GM21717 (cell line): ENCODE measurements around the gene EID1.

Experiments used
- ATAC-seq: cut with Tn5 transposase; IDR thresholded peaks from one replicate; pipeline ENCODE4 v1.9.1; 2021; ENCODE audit warnings: mild to moderate bottlenecking, moderate library complexity; ENCODE audit not compliant: unreplicated experiment

EID1 gene

DNA sequence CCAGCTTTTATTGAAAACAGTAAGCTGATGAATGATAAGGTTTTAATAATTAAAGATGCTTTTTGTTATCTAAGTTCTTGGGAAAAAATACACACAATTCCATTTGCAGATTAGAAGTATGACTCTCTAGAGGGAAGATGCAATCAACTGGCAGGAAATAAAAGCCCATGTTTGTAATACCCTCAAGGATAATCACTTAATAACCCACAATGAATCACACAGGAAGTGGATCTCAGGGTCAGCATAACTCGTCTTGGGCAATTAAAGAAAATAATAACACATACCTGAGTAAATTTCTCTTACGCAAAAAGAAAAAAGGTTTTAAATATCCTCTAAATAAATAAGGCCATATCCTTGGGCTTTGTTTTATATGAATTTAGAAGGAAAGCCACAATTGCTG, 9.4 kb upstream of the EID1 start:
- ATAC-seq: no peak

DNA sequence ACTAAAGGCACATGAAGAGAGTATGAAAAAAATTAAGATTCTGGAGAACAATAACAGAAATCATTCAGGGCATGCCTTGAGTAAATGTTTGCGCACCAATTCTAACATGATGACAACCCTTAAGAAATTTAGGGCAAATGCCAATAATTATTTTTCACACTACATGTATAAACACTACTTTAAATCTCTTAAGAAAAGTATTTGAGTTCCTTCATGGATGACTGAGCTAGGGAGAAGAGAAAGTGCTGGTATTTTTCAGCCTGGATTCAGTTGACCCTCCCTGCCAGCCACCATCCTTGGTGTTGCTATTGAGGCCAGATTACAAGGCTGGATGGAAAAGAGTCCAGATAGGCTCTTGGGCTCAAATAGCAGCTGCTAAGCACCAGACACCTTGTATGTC, 8.0 kb upstream of the EID1 start:
- no peak for ATAC-seq

DNA sequence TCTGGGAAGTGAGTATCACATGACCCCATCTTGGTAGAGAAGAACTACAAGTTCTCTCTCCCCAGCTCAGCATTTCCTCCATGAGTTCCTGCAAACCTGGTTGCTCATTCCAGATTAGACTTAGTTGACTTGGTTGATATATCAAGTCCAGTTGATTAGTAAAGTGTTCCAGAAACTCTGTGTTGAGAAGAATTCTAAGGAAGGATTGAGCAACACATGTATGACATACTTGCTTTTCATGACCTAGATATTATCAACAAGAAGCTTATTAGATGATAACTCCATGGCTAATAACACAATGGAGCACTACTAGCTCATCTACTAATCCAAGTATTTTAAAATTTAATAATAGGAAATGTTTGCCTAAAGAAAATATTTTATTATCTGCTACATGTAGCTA, 6.4 kb upstream of the EID1 start:
- no peak for ATAC-seq

DNA sequence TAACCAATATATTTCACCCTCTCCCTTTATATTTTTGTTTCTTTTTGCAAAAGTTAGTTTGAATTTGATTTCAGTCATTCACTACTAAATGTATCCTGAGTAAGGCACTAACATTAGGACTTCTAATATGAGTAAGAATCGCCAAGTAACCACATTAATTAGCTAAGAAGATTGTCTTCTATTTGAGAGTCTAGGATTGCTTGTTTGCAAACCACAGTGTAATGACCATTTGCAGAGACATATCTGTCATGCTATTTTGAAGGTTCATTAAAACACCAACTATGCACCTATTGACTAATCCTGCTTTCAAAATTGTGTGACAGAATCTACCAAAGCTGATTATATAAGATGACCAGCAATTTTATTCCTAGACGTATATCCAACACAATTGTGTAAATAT, 5.3 kb upstream of the EID1 start:
- no peak for ATAC-seq

DNA sequence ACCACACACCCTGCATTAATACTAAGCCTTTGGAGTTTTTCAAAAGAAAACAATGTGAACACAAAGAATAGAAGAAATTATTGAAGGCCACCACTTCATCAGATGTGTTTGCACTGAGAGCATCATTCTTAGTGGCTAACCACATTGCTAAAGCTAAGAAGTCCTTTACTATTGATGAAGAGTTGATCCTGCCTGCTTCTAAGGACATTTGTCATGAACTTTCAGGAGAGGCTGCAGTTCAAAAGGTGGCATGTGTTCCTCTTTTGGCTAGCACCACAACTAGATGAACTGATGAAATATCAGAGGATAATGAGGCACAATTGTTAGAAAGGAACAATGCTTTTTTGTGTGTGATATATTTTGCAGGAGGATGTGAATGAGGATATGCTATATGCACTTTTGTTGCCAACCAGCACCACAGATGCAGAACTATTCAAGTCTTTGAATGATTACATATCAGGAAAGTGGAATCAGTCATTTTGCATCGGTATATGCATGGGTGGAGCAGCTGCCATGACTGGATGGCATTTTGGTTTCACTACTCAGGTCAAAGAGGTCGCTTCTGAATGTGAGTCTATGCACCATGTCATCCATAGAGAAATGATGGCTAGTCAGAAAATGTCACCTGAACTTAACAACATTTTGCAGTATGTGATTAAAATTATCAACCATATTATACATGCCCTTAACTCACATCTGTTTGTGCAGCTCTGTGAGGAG, 2.5 kb upstream of the EID1 start:
- no peak for ATAC-seq

DNA sequence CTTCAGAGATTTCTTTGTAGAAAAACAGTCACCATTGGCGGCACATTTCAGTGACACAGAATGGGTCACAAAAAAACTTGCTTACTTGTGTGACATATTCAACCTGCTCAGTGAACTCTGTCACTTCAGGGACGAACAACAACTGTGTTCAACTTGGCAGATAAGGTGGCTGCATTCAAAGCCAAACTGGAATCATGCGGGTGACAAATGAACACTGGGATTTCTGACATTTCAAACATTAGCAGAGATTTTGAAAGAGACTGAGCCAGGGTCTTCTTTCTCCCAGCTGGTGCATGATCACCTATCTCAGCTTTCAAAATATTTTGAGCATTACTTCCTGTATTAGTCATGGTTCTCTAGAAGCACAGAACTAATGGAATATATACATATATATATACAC, 1.9 kb upstream of the EID1 start:
- no peak for ATAC-seq

DNA sequence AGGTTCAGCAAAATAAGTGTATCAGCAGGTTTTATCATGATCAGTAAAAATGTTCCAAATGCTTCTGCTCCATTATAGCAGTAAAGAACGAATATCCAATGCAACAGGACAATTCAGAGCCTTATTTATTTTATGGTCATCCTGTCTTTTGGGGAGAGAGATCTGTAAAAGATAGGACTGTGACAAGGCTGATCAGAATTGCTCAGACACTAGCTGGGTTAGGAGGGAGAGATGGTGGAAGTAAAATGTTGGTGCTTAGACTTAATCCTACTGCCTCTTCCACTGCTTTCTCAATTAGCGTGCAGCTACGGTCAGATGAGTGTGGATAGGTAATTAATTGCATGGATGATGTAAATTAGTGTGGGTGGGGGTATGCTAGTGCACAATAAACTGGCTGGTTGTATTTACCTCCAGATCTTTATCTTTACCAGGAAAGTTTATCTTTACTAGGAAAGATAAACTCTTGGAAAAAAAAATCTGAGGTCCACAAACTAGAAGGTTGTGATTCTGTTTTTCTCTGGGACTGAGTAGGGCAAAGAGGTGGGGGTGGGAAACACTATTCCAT, 2.2 kb downstream of the EID1 start:
- ATAC-seq: no peak

DNA sequence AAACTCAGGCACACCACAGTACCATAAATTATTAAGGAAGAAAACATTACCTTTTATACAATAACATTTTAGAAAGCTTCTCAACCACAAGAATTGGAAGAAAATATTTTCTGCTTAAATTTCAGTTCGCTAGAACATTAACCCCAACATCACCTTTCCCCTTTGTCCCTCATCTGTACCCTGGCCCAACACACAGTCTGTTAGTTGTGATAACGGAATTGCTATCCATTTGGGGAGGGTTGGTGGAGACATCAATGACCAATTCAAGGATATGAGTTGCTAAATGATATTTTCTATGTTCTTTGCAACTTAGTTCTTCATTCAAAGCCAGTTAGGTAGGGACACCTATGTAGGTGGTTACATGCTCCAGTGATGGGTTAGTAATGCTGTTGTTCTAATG, 5.8 kb downstream of the EID1 start:
- ATAC-seq: no peak

DNA sequence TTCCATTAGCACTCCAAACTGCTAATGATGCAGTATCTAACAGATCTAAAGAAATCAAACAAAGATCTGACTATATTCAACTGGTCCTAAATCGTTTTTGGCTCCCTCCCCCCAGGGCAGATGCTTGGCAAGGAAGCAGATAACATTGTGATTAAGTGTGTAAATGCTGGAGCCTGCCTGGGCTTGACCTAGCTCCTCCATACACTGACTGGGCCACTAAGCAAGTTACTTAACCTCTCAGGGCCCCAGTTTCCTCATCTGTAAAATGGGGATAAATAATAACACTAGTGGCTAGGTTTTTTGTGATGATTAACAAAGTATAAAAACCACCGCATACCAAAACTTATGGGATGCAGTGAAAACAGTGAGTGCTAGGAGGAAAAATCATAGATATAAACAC, 9.2 kb downstream of the EID1 start:
- ATAC-seq: no peak

DNA sequence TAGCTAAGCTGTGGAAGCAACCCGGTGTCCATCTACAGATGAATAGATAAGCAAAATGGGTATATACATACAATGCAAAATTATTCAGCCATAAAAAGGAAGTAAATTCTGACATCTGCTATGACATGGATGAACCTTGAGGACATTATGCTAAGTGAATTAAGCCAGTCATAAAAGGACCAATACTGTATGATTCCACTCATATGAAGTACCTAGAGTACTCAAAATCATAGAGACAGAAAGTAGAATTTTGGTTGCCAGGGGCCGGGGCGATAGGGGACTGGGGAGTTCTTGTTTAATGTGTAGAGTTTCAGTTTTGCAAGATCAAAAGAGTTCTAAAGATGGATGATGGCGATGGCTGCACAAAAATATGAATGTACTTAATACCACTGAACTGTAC, 10.3 kb downstream of the EID1 start:
- no peak for ATAC-seq

DNA sequence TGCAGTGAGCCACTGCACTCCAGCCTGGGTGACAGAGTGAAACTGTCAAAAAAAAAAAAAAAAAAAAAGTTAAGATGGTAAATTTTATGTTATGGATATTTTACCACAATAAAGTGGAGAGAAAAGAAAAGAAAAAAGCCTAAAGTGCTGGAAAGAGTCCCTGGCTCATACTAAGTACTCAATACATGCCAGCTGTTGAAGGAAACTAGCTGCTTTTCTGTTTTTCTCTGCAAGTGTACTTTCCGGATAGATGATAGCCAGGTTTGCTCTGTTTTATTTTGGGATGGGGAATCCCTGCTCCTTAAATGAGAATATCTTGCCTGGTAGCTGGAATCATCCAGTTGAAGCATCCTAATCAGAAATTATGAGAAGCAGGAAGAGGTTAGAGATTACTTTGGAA, 10.9 kb downstream of the EID1 start:
- ATAC-seq: no peak

DNA sequence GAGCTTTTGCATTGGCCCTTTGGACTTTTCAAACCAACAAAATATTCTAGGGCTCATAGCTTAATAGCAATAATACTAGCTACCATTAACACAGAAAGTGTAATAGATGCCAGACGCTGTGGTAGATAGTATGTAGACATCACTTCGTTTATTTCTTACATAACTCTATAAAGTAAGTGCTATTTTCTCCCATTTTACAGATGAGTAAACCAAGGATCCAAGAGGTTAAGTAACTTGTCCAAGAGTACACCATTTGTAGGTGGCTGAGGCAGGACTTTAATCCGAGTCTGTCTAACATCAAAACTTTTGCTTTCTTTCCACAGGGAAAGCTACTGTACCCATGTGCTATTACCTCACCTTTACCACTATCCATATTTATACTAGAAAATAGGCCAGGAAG, 12.0 kb downstream of the EID1 start:
- no peak for ATAC-seq

DNA sequence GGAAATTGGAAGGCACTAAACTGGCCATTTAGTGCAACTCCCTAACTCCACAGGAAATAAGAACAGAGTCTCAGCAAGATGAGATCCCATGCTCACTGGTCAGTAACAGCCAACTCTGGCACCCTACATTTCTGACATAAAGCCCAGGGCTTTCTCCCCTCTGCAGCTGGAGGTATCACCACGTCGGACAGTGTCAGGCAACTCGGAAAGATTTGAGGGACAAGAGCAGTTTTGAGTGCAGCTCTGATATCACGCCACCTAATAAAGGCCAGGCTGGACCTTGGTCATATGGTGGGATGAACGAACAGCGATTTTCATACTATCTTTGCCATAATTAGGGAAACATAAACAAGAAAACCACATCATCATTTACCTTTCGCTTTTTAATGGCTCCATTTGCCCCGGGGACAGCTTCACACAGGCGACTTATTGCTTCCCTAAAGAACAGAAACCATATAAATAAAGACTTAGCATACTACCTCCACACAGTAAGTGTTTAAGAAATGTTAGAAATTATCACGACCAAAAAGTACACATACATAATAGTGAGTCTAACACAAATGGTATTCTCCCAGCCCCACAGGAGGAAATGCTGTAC, 12.5 kb downstream of the EID1 start:
- no peak for ATAC-seq

DNA sequence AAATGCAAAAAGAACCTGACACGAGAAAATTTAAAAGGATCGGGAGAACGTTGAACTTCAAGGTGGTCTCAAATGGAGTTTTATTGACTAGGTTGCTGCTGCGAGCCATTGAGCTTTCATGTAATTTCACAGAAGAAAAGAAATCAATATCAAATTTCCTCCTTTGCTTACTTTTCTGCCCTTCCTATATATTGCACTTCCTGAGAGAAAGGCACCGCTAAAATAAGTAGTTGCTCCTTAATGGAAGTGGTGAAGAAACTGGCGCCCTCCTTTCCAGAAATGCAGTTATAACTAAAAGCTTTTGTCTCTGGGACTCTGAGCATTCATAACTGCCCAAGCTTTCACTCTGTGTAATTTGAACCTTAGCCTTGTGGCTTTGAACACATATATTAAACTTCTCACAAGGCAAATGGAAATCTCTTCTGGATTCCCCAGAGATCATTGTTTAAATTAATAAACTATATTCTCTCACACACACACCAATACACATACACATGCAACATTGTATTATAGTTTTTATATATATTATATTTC, 13.4 kb downstream of the EID1 start:
- ATAC-seq: no peak

DNA sequence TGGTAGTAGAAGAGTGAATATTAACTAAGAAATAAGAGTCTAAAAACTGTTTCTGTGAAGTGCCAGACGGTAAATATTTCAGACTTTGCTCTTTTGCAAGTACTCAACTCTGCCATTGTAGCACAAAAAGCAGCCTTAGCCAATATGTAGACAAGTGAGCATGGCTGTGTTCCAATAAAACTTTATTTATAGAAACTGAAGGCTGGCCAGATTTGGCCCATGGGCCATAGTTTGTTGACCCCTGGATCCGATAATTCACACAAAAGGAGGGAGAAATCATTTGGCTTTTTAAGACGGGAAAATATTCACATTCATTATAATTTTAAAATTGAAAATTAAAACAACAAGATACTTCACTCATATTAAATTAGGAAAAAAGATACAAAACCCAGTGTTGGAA, 15.4 kb downstream of the EID1 start:
- no peak for ATAC-seq

DNA sequence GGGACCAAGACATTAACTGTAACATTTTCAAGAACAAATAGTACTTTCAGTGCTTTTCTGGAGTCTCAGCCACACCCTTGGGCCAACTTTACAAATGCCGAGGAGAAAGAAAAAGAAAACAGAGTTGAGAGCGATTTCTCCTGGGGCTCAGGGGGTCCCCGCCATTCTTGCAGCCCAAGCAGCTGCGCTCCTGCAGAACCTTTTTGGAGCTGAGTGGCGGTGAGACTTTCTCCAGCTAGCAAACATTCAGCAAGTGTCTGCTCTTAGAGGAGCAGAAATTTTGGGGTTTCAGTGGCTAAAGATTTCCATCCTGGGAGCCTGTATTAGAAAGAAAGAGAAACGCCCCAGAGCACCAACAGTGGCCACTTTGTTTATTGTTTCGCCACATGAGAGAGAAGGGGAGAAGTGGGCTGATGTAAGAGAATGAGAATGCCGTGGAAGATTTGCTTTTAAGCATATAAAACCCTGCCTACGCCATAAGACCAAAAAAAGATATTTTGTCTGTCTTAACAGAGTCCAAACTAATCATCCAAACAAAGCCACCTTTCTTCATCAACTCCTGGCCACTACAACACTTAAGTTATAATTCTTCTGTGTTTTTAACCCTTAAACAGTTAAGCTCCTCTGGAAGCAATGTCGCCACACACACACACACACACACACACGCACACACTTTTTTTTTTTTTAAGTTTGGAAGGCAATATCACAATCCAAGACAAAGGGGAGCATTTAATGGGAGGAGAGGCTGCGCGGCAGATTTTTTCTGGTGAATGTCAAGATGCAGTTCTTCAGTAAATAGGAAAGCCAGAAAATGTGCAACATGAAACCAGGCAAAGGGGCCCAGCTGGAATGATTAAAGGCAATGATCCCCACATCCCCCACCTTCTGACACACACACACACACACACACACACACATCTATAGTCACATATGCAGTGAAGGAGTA, 19.2 kb downstream of the EID1 start:
- no peak for ATAC-seq

DNA sequence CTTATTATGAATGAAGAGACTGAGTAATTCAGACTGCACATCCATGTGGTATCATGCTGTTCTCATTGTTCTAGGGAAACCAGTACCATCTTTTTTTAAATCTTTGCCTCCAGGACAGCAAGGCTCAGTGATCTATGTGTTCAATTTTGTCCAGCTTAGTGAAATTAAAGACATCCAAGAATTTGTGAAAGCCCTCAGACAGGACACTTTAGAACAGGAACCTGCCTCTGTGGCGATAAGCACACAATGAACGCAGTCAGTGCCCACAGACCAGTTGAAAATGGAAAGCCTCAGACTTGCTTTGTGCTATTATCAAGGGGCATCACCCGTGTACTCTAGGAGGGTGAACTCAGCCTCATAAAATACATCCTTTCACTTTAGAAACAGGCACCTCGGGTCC, 20.1 kb downstream of the EID1 start:
- no peak for ATAC-seq

DNA sequence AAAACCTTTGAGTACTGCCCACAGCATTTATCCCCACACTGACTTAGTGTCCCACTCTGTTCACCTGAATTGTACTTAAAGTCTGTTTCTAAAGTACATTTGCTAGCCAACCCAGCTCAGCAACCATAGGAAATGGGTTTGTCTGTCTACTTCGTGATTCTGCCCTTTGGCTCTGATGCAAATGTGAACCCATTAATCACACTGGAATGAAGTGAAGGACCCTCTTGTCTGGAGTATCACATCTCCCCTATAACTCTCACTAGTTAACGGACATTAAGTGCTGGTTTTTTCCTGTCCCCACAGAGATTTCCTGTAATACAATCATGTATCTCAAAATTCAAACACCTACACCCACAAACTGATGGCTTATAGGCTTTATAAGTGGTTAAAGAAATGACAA, 20.5 kb downstream of the EID1 start:
- no peak for ATAC-seq

DNA sequence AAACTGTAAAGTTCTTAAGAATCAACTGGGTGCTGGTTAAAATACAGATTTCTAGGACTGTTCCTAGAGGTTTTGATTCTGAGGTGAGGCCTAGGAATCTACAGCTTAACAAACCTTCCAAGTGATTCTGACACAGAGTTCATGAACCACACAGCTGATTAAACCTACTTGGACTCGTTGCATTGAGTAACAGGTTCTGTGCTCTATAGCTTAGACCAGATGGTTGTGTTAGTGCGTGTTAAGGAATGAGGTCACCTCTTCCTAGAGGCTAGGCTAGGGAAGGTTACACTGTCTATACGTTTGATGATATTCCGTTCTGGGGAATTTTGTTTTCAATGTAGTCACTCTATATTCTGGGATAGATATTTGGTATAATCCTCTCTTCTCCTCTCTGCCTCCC, 21.9 kb downstream of the EID1 start:
- ATAC-seq: no peak

DNA sequence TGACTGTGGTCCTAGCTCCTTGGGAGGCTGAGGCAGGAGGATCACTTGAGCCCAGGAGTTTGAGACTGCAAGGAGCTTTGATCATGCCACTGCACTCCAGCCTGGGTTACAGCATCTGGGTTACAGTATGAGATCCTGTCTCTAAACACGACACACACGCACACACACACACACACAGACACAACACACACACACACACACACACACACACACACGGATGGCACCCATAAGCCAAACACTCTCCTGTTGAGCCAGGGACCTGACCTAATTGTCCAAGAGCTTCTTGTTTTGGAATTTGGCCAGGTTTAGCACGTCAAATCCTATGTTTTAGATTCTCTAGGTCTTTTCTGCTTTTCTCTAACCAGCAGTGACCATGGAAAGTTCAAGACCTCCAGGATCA, 26.8 kb downstream of the EID1 start:
- ATAC-seq: no peak

DNA sequence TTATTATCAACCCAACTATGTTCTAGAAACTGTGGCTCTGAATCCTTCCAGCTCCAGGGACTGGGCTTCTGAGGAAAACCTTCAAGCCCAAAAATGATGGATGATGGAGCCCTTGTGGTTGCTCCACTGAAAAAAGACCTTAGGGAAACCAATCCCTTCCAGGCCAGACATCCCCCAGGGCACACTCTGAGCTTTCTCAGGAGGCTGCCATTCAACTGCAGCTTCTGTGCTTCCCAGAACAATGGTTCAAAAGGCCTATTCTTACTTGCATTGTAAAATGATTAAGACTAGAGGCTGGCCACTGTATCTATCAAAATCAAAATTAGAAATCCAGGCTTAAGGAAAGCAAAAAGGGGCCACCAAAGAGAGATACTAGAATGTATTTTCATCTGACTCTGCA, 27.3 kb downstream of the EID1 start:
- ATAC-seq: no peak
